ENCODE measurements around the gene NPTXR.

GRCh38 chr22:38845004-38845740 lies 1.3 kb upstream of the NPTXR start:
- TF ChIP-seq CEBPB (IDR thresholded peaks at IDR 0.05; ENCODE audit: low read depth, low read length) = no peak
- TF ChIP-seq CTCF (conservative IDR thresholded peaks at IDR 0.05; ENCODE audit: low read depth, low read length) = no peak
- no peak for TF ChIP-seq POLR2A (IDR thresholded peaks at IDR 0.05; ENCODE audit: low read depth, low read length)

Measured in IMR-90 (cell line).